GM23338 (cell line): ENCODE results near the gene COL15A1. TPM values are rescaled to one million over a fixed set of nuclear protein-coding genes. Genes with fewer than 3 reads are reported as not detected.

Experiments
- ATAC-seq: fragments of 200-7000 bp; cut with Tn5 transposase; 3 replicates; pipeline ENCODE4 v1.9.1; 2020
- DNase-seq: peaks from one replicate; pipeline ENCODE4 v3.0.0-alpha.2; 2015; ENCODE audit warnings: low spot score
- H2AFZ ChIP-seq: fragments of 200-600 bp; sonication (generic); 2 replicates; pipeline ENCODE4 v1.8.0; 2016; ENCODE audit warnings: antibody characterized with exemption, mild to moderate bottlenecking, moderate library complexity
- H3F3A ChIP-seq: fragments of 200-600 bp; sonication (generic); replicated peaks from 2 replicates; pipeline ENCODE4 v1.8.0; 2017; ENCODE audit warnings: antibody characterized with exemption, mixed run types, low read depth
- H3K27ac ChIP-seq: fragments of 200-600 bp; sonication (generic); 2 replicates; pipeline ENCODE4 v1.6.1; 2016; ENCODE audit warnings: low read depth
- H3K27me3 ChIP-seq: fragments of 200-600 bp; sonication (generic); 2 replicates; pipeline ENCODE4 v1.8.0; 2016; ENCODE audit warnings: mild to moderate bottlenecking, mixed run types, moderate library complexity; ENCODE audit not compliant: insufficient read depth
- H3K36me3 ChIP-seq: fragments of 200-600 bp; sonication (generic); 2 replicates; pipeline ENCODE4 v1.8.0; 2016; ENCODE audit warnings: mild to moderate bottlenecking; ENCODE audit not compliant: insufficient read depth
- H3K4me1 ChIP-seq: fragments of 200-600 bp; sonication (generic); 2 replicates; pipeline ENCODE4 v1.8.0; 2016; ENCODE audit warnings: mild to moderate bottlenecking, moderate library complexity; ENCODE audit not compliant: insufficient read depth
- H3K4me2 ChIP-seq: fragments of 200-600 bp; sonication (generic); 2 replicates; pipeline ENCODE4 v1.7.1; 2017; ENCODE audit warnings: mixed run types
- H3K4me3 ChIP-seq: fragments of 200-600 bp; sonication (generic); 2 replicates; pipeline ENCODE4 v1.6.1; 2016; ENCODE audit warnings: mixed run types
- H3K79me2 ChIP-seq: fragments of 200-600 bp; sonication (generic); replicated peaks from 2 replicates; pipeline ENCODE4 v1.8.0; 2017; ENCODE audit warnings: mild to moderate bottlenecking; ENCODE audit not compliant: insufficient read depth
- H3K9me2 ChIP-seq: fragments of 200-600 bp; sonication (generic); 2 replicates; pipeline ENCODE4 v1.8.0; 2017; ENCODE audit not compliant: insufficient read depth
- H4K20me1 ChIP-seq: fragments of 200-600 bp; sonication (generic); replicated peaks from 2 replicates; pipeline ENCODE4 v1.8.0; 2017; ENCODE audit warnings: mild to moderate bottlenecking; ENCODE audit not compliant: insufficient read depth
- H3K27ac Mint-ChIP-seq: 2 replicates; pipeline ENCODE4 v1.8.0; 2020; ENCODE audit warnings: inconsistent platforms, mild to moderate bottlenecking, moderate library complexity, mixed read lengths
- H3K27me3 Mint-ChIP-seq: 3 replicates; pipeline ENCODE4 v1.8.0; 2022; ENCODE audit warnings: low read depth, mild to moderate bottlenecking, moderate library complexity, mixed read lengths, inconsistent platforms; ENCODE audit not compliant: insufficient read depth, poor library complexity
- H3K36me3 Mint-ChIP-seq: 3 replicates; pipeline ENCODE4 v1.8.0; 2021; ENCODE audit warnings: low read depth, mild to moderate bottlenecking, inconsistent platforms, moderate library complexity, mixed read lengths
- H3K4me1 Mint-ChIP-seq: 3 replicates; pipeline ENCODE4 v1.8.0; 2020; ENCODE audit warnings: mild to moderate bottlenecking, inconsistent platforms, mixed read lengths
- H3K4me3 Mint-ChIP-seq: 3 replicates; pipeline ENCODE4 v1.8.0; 2021; ENCODE audit warnings: moderate library complexity, mild to moderate bottlenecking, inconsistent platforms, mixed read lengths
- H3K9me3 Mint-ChIP-seq: 3 replicates; pipeline ENCODE4 v1.8.0; 2020; ENCODE audit warnings: moderate library complexity, mild to moderate bottlenecking, inconsistent platforms, mixed read lengths
- CREB1 ChIP-seq: fragments of 250-450 bp; sonication (Bioruptor Pico); IDR thresholded peaks from 2 replicates; pipeline ENCODE4 v1.5.0; 2020; ENCODE audit warnings: low read depth, mild to moderate bottlenecking, moderate library complexity
- CTCF ChIP-seq, 2 experiments: fragments of 200-600 bp in 1 of 2; sonication (generic) in 1 of 2; conservative IDR thresholded peaks; 2 replicates each; pipeline versions ENCODE4 v1.5.1 to v1.6.1; 2016 to 2017; ENCODE audit warnings: antibody characterized with exemption in 2 of 2, low read depth in 2 of 2, mild to moderate bottlenecking in 2 of 2, moderate library complexity in 1 of 2
- ETS1 ChIP-seq: IDR thresholded peaks from 2 replicates; pipeline ENCODE4 v1.6.1; 2016; ENCODE audit warnings: antibody characterized with exemption
- EZH2 ChIP-seq: fragments of 200-600 bp; sonication (generic); IDR thresholded peaks from one replicate; pipeline ENCODE4 v1.8.0; 2017; ENCODE audit warnings: antibody characterized with exemption, mild to moderate bottlenecking, low read depth; ENCODE audit not compliant: unreplicated experiment
- JUNB ChIP-seq: IDR thresholded peaks from one replicate; pipeline ENCODE4 v1.6.1; 2016; ENCODE audit warnings: antibody characterized with exemption; ENCODE audit not compliant: unreplicated experiment
- STAT1 ChIP-seq: IDR thresholded peaks from one replicate; pipeline ENCODE4 v1.6.1; 2016; ENCODE audit warnings: antibody characterized with exemption; ENCODE audit not compliant: unreplicated experiment
- ZNF114 ChIP-seq: fragments of 250-450 bp; sonication (Bioruptor Pico); IDR thresholded peaks from 2 replicates; pipeline ENCODE4 v1.5.0; 2020; ENCODE audit warnings: mild to moderate bottlenecking, moderate library complexity
- ZNF331 ChIP-seq: fragments of 250-450 bp; sonication (Bioruptor Pico); IDR thresholded peaks from 2 replicates; pipeline ENCODE4 v1.5.0; 2020; ENCODE audit warnings: low read depth, mild to moderate bottlenecking, moderate library complexity
- ZNF462 ChIP-seq: fragments of 250-450 bp; sonication (Bioruptor Pico); IDR thresholded peaks from 2 replicates; pipeline ENCODE4 v1.5.0; 2020; ENCODE audit warnings: mild to moderate bottlenecking, moderate library complexity
- polyA plus RNA-seq: library from polyadenylated mRNA; unstranded; fragments of >200 nt; fragmentation: Nextera tagmentation; extraction: Ambion mirVana; gene quantifications from 2 replicates; pipeline ENCODE4 v1.2.1, GENCODE V29; 2016
- total RNA-seq: library from RNA; depleted of rRNA; stranded (reverse); fragments of >200 nt; shearing (Covaris generic); gene quantifications from 2 replicates; pipeline ENCODE4 v1.2.3, GENCODE V29; 2014

COL15A1 gene
- total and polyA plus RNA-seq, 2 experiments from 2014 or later, result 0.17 to 0.18 TPM

GRCh38 chr9:99011161-99011709 lies 67.5 kb downstream of the COL15A1 start:
- H3K27me3 Mint-ChIP-seq, result peaks cover 7% of the 10 kb centered on the region
- DNase-seq, result peak; percentile 88
- no peak overlapping the region for H3K27ac Mint-ChIP-seq
- no peak for ATAC-seq
- Histone ChIP-seq H3K36me3 (0 out of 2 replicates have a peak, but pooled peaks cover 5% of the 10 kb centered on the region), H3K4me2 (no peak overlapping the region), H2AFZ (no peak overlapping the region), H3K4me1 (no peaks in the 10 kb centered on the region), H3K27me3 (no peaks in the 10 kb centered on the region), H3K79me2 (no peaks in the 10 kb centered on the region), H4K20me1 (no peaks in the 10 kb centered on the region), H3K27ac (no peak overlapping the region), H3F3A (no peaks in the 10 kb centered on the region), H3K4me3 (no peak overlapping the region), H3K9me2 (peaks cover 3% of the 10 kb centered on the region; the same call in 1 of the 2 replicates)
- no peaks in the 10 kb centered on the region for H3K4me1 Mint-ChIP-seq
- TF ChIP-seq ZNF114 (CRISPR knock-in tag) (no peak), ETS1 (no peak), JUNB (no peak), ZNF462 (CRISPR knock-in tag) (no peak), CTCF (conservative IDR thresholded peaks at IDR 0.05; ENCODE audit: low read depth in 2 of 2) (no peak), STAT1 (no peak), ZNF331 (no peak), CREB1 (CRISPR knock-in tag) (no peak), EZH2 (no peak)
- peaks cover 19% of the 10 kb centered on the region for H3K36me3 Mint-ChIP-seq
- no peak overlapping the region for H3K4me3 Mint-ChIP-seq
- peaks cover 78% of the 10 kb centered on the region for H3K9me3 Mint-ChIP-seq
